Measurements from ENCODE around the gene BAIAP2L2. TPM values are rescaled to one million over a fixed set of nuclear protein-coding genes. Genes with fewer than 3 reads are reported as not detected.

Gene BAIAP2L2
- total and polyA plus RNA-seq, 2 donors (not counting 3 experiments of a cell fraction or from before 2014, with no cell fraction given): 0.20 to 0.35 TPM

DNA sequence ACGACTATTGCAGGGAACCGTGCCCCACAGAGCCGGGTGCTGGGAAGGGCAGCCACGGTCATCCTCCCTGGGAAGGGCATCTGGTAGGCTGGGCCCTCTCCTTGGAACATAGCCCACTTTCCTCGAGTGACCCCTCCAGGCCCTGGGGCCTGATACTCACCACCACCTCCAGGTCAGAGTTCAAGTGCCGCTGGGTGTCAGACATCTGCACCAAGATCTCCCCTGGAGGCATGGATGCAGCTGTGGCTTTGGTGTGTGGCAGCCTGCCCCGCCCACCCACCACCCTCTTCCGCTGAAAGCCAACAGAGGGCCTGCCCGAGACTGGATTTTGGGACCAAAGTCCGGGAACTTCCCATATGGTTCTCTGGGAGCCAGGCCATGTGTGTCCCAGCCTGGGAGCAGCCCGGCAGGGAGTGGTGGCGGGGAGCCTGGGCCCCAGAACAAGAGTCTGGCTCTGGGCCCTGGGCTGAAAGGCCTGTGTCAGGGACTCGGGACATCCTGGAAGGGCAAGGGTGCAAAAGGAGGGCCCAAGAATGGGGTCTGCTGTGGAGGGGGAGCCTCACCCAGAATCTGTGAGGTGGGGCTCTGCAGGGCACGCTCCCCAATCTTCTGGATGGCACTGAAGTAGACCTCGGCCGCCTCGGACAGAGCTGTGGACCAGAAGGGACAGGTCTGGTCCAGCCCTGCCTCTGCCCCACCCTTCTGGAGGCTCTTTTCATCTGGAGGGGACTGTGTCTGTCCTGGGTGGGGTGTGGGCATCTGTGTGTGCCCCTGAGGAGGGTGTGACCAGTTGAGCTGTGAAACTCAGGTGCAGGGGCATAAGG lies 2.6 kb downstream of the BAIAP2L2 start:
- no peaks in the 10 kb centered on the region for H3K79me2 ChIP-seq (ENCODE audit: control insufficient read depth, insufficient read depth, low read length)
- H4K20me1 ChIP-seq (replicated peaks; ENCODE audit: control insufficient read depth, extremely low read depth, insufficient read depth, low read length): no peaks in the 10 kb centered on the region
- no peak overlapping the region for H2AFZ ChIP-seq (ENCODE audit: low read depth, low read length)
- H3K4me2 ChIP-seq (ENCODE audit: insufficient read depth, low read length): no peak overlapping the region
- H3K4me1 ChIP-seq (ENCODE audit: control insufficient read depth, extremely low read depth, insufficient read depth, low read length): no peaks in the 10 kb centered on the region
- H3K36me3 ChIP-seq (ENCODE audit: control insufficient read depth in 2 of 2, extremely low read depth in 1 of 2, insufficient read depth in 2 of 2, low read length in 2 of 2): no peaks in the 10 kb centered on the region
- no peak overlapping the region for H3K4me3 ChIP-seq (replicated peaks in 1 of 3; ENCODE audit: insufficient read depth in 1 of 3, low read depth in 1 of 3, low read length in 3 of 3)
- BruUV-seq (replicated peaks): no TSS peak
- no peaks in the 10 kb centered on the region for H3K27me3 ChIP-seq (ENCODE audit: control insufficient read depth in 2 of 2, insufficient read depth in 2 of 2, low read length in 2 of 2)
- intact Hi-C loops (cut with micrococcal nuclease) (no loop called here), dilution Hi-C loops (cut with MboI; ENCODE audit: extremely low pct_ligation_motif_present, low sequenced_read_pairs) (no loop called here)
- H3K9me3 ChIP-seq (replicated peaks; ENCODE audit: control insufficient read depth, insufficient read depth, low read length): no peaks in the 10 kb centered on the region
- TF ChIP-seq FOS (IDR thresholded peaks at IDR 0.05; ENCODE audit: borderline replicate concordance, insufficient read depth, low read length) (no peak), POLR2A (IDR thresholded peaks at IDR 0.05; ENCODE audit: low read depth, low read length) (no peak), POLR2AphosphoS5 (IDR thresholded peaks at IDR 0.05; ENCODE audit: insufficient read depth, low read depth, low read length) (no peak), GATA2 (IDR thresholded peaks at IDR 0.05; ENCODE audit: insufficient read depth, insufficient read length, low read depth, low read length) (no peak), JUN (IDR thresholded peaks at IDR 0.05; ENCODE audit: borderline replicate concordance, insufficient read depth, insufficient read length, low read depth) (no peak), EZH2 (IDR thresholded peaks at IDR 0.05; ENCODE audit: borderline replicate concordance, low read depth, low read length, severe bottlenecking) (no peak), MAX (IDR thresholded peaks at IDR 0.05; ENCODE audit: insufficient read depth, insufficient read length) (no peak)
- TF ChIP-seq, protein P1, sequence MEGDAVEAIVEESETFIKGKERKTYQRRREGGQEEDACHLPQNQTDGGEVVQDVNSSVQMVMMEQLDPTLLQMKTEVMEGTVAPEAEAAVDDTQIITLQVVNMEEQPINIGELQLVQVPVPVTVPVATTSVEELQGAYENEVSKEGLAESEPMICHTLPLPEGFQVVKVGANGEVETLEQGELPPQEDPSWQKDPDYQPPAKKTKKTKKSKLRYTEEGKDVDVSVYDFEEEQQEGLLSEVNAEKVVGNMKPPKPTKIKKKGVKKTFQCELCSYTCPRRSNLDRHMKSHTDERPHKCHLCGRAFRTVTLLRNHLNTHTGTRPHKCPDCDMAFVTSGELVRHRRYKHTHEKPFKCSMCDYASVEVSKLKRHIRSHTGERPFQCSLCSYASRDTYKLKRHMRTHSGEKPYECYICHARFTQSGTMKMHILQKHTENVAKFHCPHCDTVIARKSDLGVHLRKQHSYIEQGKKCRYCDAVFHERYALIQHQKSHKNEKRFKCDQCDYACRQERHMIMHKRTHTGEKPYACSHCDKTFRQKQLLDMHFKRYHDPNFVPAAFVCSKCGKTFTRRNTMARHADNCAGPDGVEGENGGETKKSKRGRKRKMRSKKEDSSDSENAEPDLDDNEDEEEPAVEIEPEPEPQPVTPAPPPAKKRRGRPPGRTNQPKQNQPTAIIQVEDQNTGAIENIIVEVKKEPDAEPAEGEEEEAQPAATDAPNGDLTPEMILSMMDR (IDR thresholded peaks at IDR 0.05; ENCODE audit: extremely low read depth in 1 of 2, insufficient read depth in 1 of 2, low read depth in 1 of 2, low read length in 2 of 2): no peak
- FAIRE-seq: no peak
- no peaks in the 10 kb centered on the region for H3K9me1 ChIP-seq (replicated peaks; ENCODE audit: control insufficient read depth, extremely low read depth, insufficient read depth, low read length)
- POLR2A ChIA-PET: no interaction called here
- CTCF ChIA-PET: interaction anchor here (0.8 to 2.8 kb wide), 6 partner anchors 10 to 123 kb away, joined by 3 to 8 read pairs (median 5); no protein-coding TSS in a partner anchor
- no peak overlapping the region for H3K9ac ChIP-seq (replicated peaks; ENCODE audit: extremely low read depth, insufficient read depth, low read length)
- no peak for DNase-seq (ENCODE audit: low read depth, low spot score)
- H3K27ac ChIP-seq (ENCODE audit: insufficient read depth, low read depth, low read length): no peak overlapping the region
